Measurements from ENCODE around the gene MCM7. TPM values are rescaled to one million over a fixed set of nuclear protein-coding genes. Genes with fewer than 3 reads are reported as not detected.

Gene MCM7
- total and polyA plus RNA-seq, 2 of the 13 experiments (the other 11 are each of a cell fraction or from before 2014, with no cell fraction given), result 84.5 to 214 TPM

- TF ChIP-seq ZNF687 (CRISPR knock-in tag; IDR thresholded peaks at IDR 0.05) (peak; percentile 75), SAP130 (CRISPR knock-in tag; IDR thresholded peaks at IDR 0.05; ENCODE audit: low read depth) (peak; percentile 40), PAF1 (CRISPR knock-in tag; IDR thresholded peaks at IDR 0.05) (no peak), NFIB (CRISPR knock-in tag; IDR thresholded peaks at IDR 0.05; ENCODE audit: borderline replicate concordance) (no peak), NR2F2 (IDR thresholded peaks at IDR 0.05; ENCODE audit: borderline replicate concordance, low read depth) (peak; percentile 34; the same call in 1 of the 2 replicates), U2AF2 (IDR thresholded peaks at IDR 0.05; ENCODE audit: low read depth, low read length) (peak; percentile 95), ELF3 (CRISPR knock-in tag; IDR thresholded peaks at IDR 0.05) (0 out of 2 replicates have a peak, but pooled peaks have one; percentile 20), CEBPB (IDR thresholded peaks at IDR 0.05; ENCODE audit: borderline replicate concordance, low read depth, low read length) (peak; percentile 92), ZNF333 (CRISPR knock-in tag; IDR thresholded peaks at IDR 0.05; ENCODE audit: borderline replicate concordance) (no peak), KMT2A (CRISPR knock-in tag; IDR thresholded peaks at IDR 0.05) (0 out of 2 replicates have a peak, but pooled peaks have one; percentile 34), ARID4A (CRISPR knock-in tag; IDR thresholded peaks at IDR 0.05; ENCODE audit: borderline replicate concordance) (peak; percentile 48; the same call in 1 of the 2 replicates), IKZF5 (CRISPR knock-in tag; IDR thresholded peaks at IDR 0.05) (peak; percentile 40; the same call in 1 of the 2 replicates), TOE1 (CRISPR knock-in tag; IDR thresholded peaks at IDR 0.05) (no peak)
- TF ChIP-seq, protein P1, sequence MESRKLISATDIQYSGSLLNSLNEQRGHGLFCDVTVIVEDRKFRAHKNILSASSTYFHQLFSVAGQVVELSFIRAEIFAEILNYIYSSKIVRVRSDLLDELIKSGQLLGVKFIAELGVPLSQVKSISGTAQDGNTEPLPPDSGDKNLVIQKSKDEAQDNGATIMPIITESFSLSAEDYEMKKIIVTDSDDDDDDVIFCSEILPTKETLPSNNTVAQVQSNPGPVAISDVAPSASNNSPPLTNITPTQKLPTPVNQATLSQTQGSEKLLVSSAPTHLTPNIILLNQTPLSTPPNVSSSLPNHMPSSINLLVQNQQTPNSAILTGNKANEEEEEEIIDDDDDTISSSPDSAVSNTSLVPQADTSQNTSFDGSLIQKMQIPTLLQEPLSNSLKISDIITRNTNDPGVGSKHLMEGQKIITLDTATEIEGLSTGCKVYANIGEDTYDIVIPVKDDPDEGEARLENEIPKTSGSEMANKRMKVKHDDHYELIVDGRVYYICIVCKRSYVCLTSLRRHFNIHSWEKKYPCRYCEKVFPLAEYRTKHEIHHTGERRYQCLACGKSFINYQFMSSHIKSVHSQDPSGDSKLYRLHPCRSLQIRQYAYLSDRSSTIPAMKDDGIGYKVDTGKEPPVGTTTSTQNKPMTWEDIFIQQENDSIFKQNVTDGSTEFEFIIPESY (CRISPR knock-in tag; IDR thresholded peaks at IDR 0.05), result 0 out of 2 replicates have a peak, but pooled peaks have one; percentile 14
- TF ChIP-seq, protein P2, sequence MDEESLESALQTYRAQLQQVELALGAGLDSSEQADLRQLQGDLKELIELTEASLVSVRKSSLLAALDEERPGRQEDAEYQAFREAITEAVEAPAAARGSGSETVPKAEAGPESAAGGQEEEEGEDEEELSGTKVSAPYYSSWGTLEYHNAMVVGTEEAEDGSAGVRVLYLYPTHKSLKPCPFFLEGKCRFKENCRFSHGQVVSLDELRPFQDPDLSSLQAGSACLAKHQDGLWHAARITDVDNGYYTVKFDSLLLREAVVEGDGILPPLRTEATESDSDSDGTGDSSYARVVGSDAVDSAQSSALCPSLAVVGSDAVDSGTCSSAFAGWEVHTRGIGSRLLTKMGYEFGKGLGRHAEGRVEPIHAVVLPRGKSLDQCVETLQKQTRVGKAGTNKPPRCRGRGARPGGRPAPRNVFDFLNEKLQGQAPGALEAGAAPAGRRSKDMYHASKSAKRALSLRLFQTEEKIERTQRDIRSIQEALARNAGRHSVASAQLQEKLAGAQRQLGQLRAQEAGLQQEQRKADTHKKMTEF (CRISPR knock-in tag; IDR thresholded peaks at IDR 0.05), result peak; percentile 60; the same call in 1 of the 2 replicates
These were observed 29.6 kb upstream of the MCM7 start (continued) for GRCh38 chr7:100130608-100131453.

All from HepG2 (cell line).